GM18505 (cell line): ENCODE measurements around the gene XCR1.

Source experiments
- ATAC-seq: cut with Tn5 transposase; IDR thresholded peaks from one replicate; pipeline ENCODE4 v1.9.1; 2021; ENCODE audit not compliant: unreplicated experiment
- POLR2A ChIP-seq: IDR thresholded peaks from 4 replicates; pipeline ENCODE4 v1.6.1; 2011; ENCODE audit warnings: borderline replicate concordance; ENCODE audit not compliant: insufficient read depth, insufficient read length; ENCODE audit errors: extremely low read depth

The XCR1 gene

GRCh38 chr3:46029953-46030543 lies 2.8 kb upstream of the XCR1 start:
- no peak for TF ChIP-seq POLR2A

GRCh38 chr3:46027736-46028397 lies 584 bp upstream of the XCR1 start:
- no peak for TF ChIP-seq POLR2A
- ATAC-seq = no peak

More at GRCh38 chr3:46029953-46030543, 2.8 kb upstream of the XCR1 start:
- no peak for ATAC-seq

- TF ChIP-seq POLR2A = no peak
- no peak for ATAC-seq
Measured at GRCh38 chr3:46025139-46025538, 2.1 kb downstream of the XCR1 start.

DNA sequence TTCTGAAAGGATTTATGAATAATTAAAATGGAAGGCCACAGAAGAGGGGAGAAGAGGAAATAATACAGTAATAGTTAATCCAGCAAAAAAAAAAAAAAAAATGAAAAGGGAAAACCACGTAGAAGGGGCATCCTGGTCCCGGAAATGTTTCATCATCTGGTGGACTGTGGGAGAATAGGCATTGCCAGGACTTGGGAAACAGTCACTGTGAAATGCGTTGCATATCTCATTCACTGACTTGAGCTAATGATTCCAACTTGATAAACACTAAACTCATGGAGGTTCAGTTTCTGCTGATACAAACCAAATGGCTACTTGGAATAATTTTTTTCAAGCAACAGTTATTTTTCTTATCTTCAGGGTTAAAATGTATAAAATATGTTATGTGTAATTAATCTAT lies 3.2 kb downstream of the XCR1 start:
- no peak for TF ChIP-seq POLR2A
- no peak for ATAC-seq

DNA sequence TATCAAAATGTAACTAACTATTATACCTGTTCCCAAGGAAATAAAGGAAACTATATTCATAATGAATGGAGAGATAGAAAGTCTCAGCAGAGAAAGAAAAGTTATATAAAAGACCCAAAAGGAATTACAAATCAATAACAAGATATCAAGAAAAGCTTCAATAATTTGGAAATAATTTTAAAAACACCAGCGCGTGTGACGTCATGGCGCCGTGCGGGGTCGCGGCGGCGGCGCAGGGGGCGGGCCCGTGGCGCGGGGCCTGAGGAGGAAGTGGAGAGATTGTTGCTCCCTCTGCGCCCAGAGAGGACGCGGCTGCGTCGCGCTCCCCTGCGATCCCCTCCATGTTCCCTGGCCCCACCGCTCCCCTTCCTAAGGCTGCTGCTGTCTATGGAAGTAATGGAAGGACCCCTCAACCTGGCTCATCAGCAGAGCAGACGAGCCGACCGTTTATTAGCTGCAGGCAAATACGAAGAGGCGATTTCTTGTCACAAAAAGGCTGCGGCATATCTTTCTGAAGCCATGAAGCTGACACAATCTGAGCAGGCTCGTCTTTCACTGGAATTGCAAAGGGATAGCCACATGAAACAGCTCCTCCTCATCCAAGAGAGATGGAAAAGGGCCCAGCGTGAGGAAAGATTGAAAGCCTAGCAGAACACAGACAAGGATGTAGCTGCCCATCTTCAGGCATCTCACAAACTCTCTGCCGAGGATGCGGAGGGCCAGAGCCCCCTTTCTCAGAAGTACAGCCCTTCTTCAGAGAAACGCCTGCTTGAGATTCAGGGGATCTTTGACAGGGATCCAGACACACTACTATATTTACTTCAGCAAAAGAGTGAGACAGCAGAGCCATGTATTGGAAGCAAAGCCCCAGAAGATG lies 4.1 kb downstream of the XCR1 start:
- ATAC-seq = no peak
- TF ChIP-seq POLR2A = no peak

DNA sequence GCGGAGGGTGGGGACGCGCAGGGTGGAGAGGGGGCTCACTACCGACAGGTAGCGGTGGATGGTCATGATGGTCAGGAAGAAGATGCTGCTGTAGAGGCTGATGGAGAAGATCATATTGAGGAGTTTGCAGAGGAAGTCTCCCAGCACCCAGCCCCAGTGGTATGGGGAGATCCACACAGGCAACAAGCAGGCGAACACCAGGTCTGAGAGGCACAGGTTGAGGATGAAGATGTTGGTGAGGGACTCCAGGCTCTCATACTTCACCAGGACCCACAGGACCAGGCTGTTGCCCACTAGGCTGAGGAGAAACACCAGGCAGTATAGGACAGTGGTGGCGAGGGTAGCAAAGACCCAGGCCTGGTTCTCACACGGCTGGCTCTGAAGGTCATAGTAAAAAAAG lies 5.8 kb downstream of the XCR1 start:
- ATAC-seq = no peak
- TF ChIP-seq POLR2A = no peak

GRCh38 chr3:46020766-46021510 lies 6.3 kb downstream of the XCR1 start:
- no peak for ATAC-seq
- no peak for TF ChIP-seq POLR2A

DNA sequence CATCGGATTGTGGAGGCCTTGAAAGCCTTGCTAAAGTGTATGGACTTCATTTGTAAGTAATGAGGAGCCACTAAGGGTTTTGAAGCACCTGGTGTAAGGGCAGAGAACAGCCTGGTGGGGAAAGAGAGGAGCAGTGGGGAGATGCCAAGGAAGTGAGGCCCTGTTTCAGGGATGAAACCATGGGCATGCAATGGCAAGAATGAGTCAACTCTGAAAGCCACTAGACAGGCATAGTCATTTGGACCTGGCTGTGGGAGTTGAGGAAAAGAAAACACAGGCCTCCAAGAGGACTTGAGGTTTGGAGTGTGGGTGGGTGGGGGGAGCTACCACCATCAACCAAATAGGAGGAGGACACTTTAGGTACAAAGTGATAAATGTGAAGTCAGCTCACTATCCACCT lies 7.6 kb downstream of the XCR1 start:
- no peak for TF ChIP-seq POLR2A
- no peak for ATAC-seq

GRCh38 chr3:46017720-46018119 lies 9.6 kb downstream of the XCR1 start:
- no peak for TF ChIP-seq POLR2A
- no peak for ATAC-seq

- ATAC-seq = no peak
- TF ChIP-seq POLR2A = no peak
Measured at GRCh38 chr3:46013316-46014094, 13.8 kb downstream of the XCR1 start.

DNA sequence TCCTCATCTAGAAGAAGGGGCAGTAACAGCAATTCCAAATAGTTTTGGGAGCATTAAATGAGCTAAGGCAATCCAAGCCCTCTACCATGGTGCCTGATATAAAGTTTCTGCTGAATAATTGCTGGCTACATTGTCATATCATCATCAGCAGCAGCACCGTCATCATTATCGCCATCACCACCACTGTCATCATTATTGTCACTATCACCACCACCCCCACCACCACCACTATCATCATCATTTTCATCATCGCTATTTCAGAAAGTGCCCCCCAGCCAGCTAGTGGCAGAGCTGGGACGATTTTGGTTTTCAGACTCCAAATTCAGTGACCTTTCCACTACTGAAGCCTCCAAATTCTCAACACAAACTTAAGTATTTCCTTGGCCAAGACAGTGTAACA lies 15.0 kb downstream of the XCR1 start:
- ATAC-seq = no peak
- TF ChIP-seq POLR2A = no peak

- ATAC-seq = no peak
- no peak for TF ChIP-seq POLR2A
Measured at GRCh38 chr3:46010519-46011113, 16.7 kb downstream of the XCR1 start.
